Hindlimb muscle (tissue), 1 donor: Measurements from ENCODE around the gene WDR47. TPM values are rescaled to one million over a fixed set of nuclear protein-coding genes. Genes with fewer than 3 reads are reported as not detected.
"Not testable (repeated sequence)": the region's sequence is repeated elsewhere in the genome, so short reads cannot be mapped to it uniquely, and the experiment has no call there.

Source experiments
- DNase-seq: peaks from one replicate; pipeline ENCODE4 v3.0.0-alpha.2; 2013
- polyA plus RNA-seq: library from polyadenylated mRNA; unstranded; fragments of 120-200 nt; gene quantifications from one replicate; pipeline ENCODE4 v1.2.1, GENCODE V29; 2013; ENCODE audit not compliant: insufficient read length

The WDR47 gene
- polyA plus RNA-seq, 1 donor, result 10.8 TPM

- DNase-seq, result no peak
These were observed 80.0 kb downstream of the WDR47 start for GRCh38 chr1:108961752-108962486.

DNA sequence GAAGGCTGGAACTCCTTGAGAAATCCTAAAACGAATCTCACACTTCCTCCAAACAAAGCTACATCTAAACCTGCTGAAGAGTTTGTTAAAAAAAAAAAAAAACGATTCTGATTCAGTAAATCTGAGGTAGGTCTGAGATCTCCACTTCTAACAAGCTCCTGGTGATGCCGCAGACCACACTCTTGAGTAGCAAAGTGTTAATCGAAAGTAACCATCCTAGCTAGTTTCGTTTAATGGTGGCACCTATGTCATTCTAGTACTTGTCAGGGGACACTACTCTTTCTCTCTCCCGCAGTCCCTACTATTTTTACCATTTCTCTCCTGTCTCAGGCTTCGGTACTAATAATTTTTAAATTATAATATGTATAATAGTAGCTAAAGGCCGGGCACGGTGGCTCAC, 80.7 kb downstream of the WDR47 start:
- DNase-seq, result no peak

DNA sequence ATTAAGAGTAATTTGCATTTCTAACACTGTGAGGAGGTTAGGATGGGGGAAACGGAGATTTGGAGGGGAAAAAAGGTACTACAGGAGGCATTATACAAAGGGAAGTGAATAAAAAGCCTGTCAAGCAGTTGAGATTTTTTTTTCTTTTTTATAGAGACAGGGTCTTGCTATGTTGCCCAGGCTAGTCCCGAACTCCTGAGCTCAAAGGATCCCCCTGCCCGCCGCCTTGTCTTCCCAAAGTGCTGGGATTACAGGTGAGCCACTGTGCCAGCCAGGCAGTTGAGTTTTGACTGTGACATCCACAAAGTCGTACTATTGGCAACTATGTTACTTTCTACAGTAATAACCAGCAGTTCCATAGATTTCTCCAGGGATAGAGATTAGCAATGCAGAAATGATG, 81.2 kb downstream of the WDR47 start:
- no peak for DNase-seq

- DNase-seq, result no peak
These were observed 84.0 kb downstream of the WDR47 start for GRCh38 chr1:108957888-108958287.

DNA sequence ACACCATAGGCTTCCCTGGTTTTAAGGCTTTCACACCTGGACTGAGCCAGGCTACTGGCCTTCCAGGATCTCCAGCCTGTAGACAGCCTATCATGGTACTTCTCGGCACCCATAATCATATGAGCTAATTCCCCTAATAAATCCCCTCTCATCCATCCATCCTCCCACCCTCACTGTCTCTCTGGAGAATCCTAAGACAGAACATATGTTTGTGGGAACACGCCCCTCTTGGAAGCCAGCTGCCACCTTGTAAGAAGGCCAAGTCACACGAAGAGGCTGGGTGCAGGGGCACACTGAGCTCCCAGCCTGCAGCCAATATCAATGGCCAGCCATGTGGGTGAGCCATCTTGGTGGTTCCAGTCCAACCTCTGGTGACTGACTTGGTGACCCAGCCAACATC, 86.0 kb downstream of the WDR47 start:
- DNase-seq, result no peak

DNA sequence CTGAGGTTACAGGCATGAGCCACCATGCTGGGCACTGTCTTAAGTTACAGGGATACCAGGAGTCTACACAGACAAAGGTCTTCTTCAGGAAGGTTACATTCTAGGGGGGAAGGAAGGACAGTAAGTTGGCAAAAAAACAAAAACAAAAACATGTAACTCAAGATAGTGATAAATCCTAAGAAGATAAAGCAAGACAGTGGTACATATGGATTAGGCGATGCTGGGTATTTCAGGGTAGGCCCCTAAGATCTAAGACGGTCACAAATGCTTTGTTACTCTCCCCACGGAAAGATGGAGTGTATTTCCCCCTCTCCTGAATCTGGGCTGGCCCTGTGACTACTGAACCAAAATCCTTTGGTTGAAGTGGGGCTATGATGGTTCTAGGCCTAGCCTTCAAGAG, 86.8 kb downstream of the WDR47 start:
- no peak for DNase-seq

DNA sequence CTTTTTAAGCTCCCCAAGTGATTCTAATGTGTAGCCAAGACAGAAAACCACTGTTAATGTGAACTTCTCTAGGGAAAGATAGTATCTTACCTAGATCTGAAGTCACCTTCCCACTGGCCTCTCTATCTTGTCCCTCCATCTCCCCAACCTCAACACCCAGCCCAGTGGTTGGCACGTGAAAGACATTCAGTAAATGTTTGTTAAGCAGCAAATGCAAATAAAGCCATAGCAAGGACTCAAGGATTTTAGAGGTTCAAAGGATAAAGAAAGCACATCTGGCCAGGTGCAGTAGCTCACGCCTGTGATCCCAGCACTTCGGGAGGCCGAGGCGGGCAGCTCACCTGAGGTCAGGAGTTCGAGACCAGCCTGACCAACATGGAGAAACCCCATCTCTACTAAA, 88.5 kb downstream of the WDR47 start:
- no peak for DNase-seq

DNA sequence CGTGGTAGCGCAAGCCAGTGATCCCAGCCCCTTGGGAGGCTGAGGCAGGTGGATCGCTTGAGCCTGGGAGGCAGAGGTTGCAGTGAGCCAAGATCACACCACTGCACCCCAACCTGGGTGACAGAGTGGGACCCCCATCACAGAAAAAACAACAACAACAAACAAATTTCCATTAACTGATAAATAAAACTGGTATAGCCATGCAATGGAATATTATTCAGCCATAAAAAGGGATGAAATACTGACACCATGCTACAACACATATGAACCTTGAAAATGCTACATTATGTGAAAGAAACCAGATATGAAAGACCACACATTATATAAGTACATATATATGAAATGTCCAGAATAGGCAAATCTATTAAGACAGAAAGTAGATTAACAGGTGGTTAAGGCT, 90.7 kb downstream of the WDR47 start:
- no peak for DNase-seq

DNA sequence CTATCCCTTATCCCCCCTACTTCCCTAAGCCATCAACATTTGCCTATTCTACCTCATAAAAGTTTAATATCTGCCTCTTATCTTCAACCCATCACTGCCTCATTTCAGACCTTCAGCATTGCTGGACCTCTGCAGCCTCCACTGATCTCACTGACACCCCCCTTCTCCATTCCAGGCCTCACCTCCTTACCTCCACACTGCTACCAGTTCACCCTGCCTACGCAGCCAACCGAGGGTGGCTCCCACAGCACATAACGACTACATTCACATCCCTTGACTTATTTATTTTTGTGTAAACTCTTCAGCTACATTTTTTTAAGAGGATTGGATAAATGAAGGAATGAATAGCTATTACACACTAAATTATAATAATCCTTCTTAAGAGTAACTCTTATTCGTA, 92.9 kb downstream of the WDR47 start:
- no peak for DNase-seq

DNA sequence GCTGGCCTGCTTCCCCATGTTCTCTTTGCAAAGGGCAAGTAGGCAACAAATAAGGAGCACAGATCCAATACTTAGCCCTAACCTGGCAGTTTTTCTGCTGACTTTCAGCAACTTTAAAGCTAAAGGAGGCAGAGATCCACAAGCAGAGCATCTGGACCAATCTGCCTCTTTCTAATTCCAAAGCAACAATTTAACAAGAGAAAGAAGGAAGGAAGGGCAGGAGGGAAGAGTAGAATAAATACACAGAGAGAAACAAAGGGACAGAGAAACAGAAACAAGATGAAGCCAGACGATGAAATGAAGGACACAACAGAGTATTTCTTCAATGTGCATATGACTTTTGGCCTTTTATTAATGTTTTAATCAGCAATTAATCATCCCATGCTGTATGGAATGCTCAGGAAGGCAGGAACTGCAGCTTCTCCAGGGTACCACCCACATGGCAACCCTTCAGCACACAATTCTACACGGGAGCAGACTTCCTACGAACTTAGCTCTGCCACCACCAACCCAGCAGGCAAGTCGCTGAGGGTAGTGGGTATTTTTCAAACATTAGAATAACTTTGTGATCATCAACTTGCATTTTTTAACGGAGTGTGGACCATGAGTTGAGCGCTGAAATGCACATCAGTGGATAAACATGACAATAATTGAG, 93.9 kb downstream of the WDR47 start:
- DNase-seq, result peak; percentile 15

DNA sequence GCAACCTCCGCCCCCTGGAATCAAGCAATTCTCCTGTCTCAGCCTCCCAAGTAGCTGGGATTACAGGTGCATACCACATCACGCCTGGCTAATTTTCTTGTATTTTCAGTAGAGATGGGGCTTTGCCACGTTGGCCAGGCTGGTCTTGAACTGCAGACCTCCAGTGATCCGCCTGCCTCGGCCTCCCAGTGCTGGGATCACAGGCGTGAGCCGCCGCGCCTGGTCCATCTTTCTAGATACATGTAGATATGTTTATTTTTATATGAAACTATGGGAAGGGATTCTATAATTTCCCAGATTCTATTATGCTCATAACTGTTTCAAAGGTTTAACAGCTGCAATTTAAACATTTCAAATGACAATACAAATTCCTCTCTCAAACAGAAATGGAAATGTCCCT, 105.7 kb downstream of the WDR47 start:
- DNase-seq, result no peak

GRCh38 chr1:108933944-108934343, 108.0 kb downstream of the WDR47 start:
- DNase-seq, result no peak

GRCh38 chr1:108927565-108927964, 114.3 kb downstream of the WDR47 start:
- not testable (repeated sequence) for DNase-seq

- no peak for DNase-seq
These were observed 116.0 kb downstream of the WDR47 start for GRCh38 chr1:108925920-108926319.

Other genes starting within 250 kb of the WDR47 start
- gene AKNAD1, start 185.0 kb downstream of the WDR47 start, polyA plus RNA-seq, result 2.8 TPM
- gene GPSM2, start 165.1 kb downstream of the WDR47 start, polyA plus RNA-seq, result 27.9 TPM
- gene CLCC1, start 78.6 kb downstream of the WDR47 start, polyA plus RNA-seq, result 34.0 TPM
- gene TAF13, start 33.9 kb upstream of the WDR47 start, polyA plus RNA-seq, result 34.1 TPM
- 39.5 TPM for gene TMEM167B, start 48.7 kb upstream of the WDR47 start, polyA plus RNA-seq
- gene ELAPOR1, start 72.0 kb upstream of the WDR47 start, polyA plus RNA-seq, result 0.27 TPM
- gene SARS1, start 171.8 kb upstream of the WDR47 start, polyA plus RNA-seq, result 83.1 TPM
- 4.1 TPM for gene CELSR2, start 207.4 kb upstream of the WDR47 start, polyA plus RNA-seq
- 11.1 TPM for gene PSRC1, start 241.0 kb upstream of the WDR47 start, polyA plus RNA-seq